H9 (cell line): ENCODE data around the gene SMS. TPM values are rescaled to one million over a fixed set of nuclear protein-coding genes. Genes with fewer than 3 reads are reported as not detected.
A peak's percentile ranks its signal among the peaks of the same experiment; 100 is the strongest.

Source experiments
- DNase-seq: peaks from one replicate; pipeline ENCODE4 v3.0.0-alpha.2; 2017
- H2AFZ ChIP-seq: one replicate; pipeline ENCODE4 v1.6.1; 2013; ENCODE audit warnings: mild to moderate bottlenecking, low read length, control low read depth, moderate library complexity
- H2AK5ac ChIP-seq: 2 replicates; pipeline ENCODE4 v1.6.1; 2013; ENCODE audit warnings: low read length, control low read depth, mixed read lengths; ENCODE audit not compliant: insufficient read length
- H2BK120ac ChIP-seq: one replicate; pipeline ENCODE4 v1.6.1; 2013; ENCODE audit warnings: low read depth, mild to moderate bottlenecking, low read length, control low read depth, inconsistent platforms; ENCODE audit not compliant: poor library complexity, severe bottlenecking
- H2BK12ac ChIP-seq: 2 replicates; pipeline ENCODE4 v1.6.1; 2013; ENCODE audit warnings: low read length, control low read depth, mixed read lengths, low read depth; ENCODE audit not compliant: insufficient read length
- H2BK15ac ChIP-seq: 2 replicates; pipeline ENCODE4 v1.6.1; 2013; ENCODE audit warnings: low read depth, low read length, control low read depth
- H2BK20ac ChIP-seq: one replicate; pipeline ENCODE4 v1.6.1; 2013; ENCODE audit warnings: low read depth, mild to moderate bottlenecking, low read length, control low read depth, inconsistent platforms; ENCODE audit not compliant: poor library complexity, severe bottlenecking
- H2BK5ac ChIP-seq: 2 replicates; pipeline ENCODE4 v1.6.1; 2013; ENCODE audit warnings: low read length, control low read depth, mixed read lengths; ENCODE audit not compliant: insufficient read length
- H3K14ac ChIP-seq: 2 replicates; pipeline ENCODE4 v1.6.1; 2013; ENCODE audit warnings: low read length, control low read depth; ENCODE audit not compliant: insufficient read depth
- H3K18ac ChIP-seq: 2 replicates; pipeline ENCODE4 v1.6.1; 2013; ENCODE audit warnings: low read depth, mild to moderate bottlenecking, mixed read lengths, low read length, control low read depth; ENCODE audit not compliant: insufficient read length
- H3K23ac ChIP-seq: 2 replicates; pipeline ENCODE4 v1.6.1; 2013; ENCODE audit warnings: low read length, control low read depth, mixed read lengths, low read depth; ENCODE audit not compliant: insufficient read length
- H3K23me2 ChIP-seq: 2 replicates; pipeline ENCODE4 v1.6.1; 2013; ENCODE audit warnings: low read depth, mild to moderate bottlenecking, mixed read lengths, low read length, control low read depth; ENCODE audit not compliant: insufficient read length, poor library complexity, severe bottlenecking
- H3K27ac ChIP-seq: 2 replicates; pipeline ENCODE4 v1.5.1; 2013; ENCODE audit warnings: low read length, control low read depth, mixed read lengths, low read depth; ENCODE audit not compliant: insufficient read length
- H3K27me3 ChIP-seq: 2 replicates; pipeline ENCODE4 v1.6.1; 2013; ENCODE audit warnings: low read length, control low read depth, inconsistent platforms; ENCODE audit not compliant: insufficient read depth
- H3K4ac ChIP-seq: 2 replicates; pipeline ENCODE4 v1.6.1; 2013; ENCODE audit warnings: low read depth, mild to moderate bottlenecking, control low read depth, inconsistent platforms, low read length, moderate library complexity
- H3K4me1 ChIP-seq: 2 replicates; pipeline ENCODE4 v1.6.1; 2013; ENCODE audit warnings: low read length, control low read depth, inconsistent platforms; ENCODE audit not compliant: insufficient read depth
- H3K4me2 ChIP-seq: 2 replicates; pipeline ENCODE4 v1.6.1; 2013; ENCODE audit warnings: low read length, control low read depth, mixed read lengths; ENCODE audit not compliant: insufficient read length, insufficient read depth
- H3K56ac ChIP-seq: 2 replicates; pipeline ENCODE4 v1.6.1; 2013; ENCODE audit warnings: low read depth, mild to moderate bottlenecking, mixed read lengths, low read length, control low read depth; ENCODE audit not compliant: insufficient read length
- H3K79me1 ChIP-seq: 2 replicates; pipeline ENCODE4 v1.6.1; 2013; ENCODE audit warnings: low read depth, mild to moderate bottlenecking, moderate library complexity, low read length, control low read depth, inconsistent platforms; ENCODE audit not compliant: insufficient read depth, poor library complexity, severe bottlenecking
- H3K79me2 ChIP-seq: 2 replicates; pipeline ENCODE4 v1.6.1; 2013; ENCODE audit warnings: low read length, control low read depth, inconsistent platforms; ENCODE audit not compliant: insufficient read depth
- H3K9ac ChIP-seq: 2 replicates; pipeline ENCODE4 v1.6.1; 2013; ENCODE audit warnings: low read length, control low read depth, mixed read lengths; ENCODE audit not compliant: insufficient read length; ENCODE audit errors: extremely low read depth
- H3K9me3 ChIP-seq: one replicate; pipeline ENCODE4 v1.6.1; 2013; ENCODE audit warnings: low read depth, low read length, inconsistent platforms; ENCODE audit not compliant: control insufficient read depth
- H3T11ph ChIP-seq: one replicate; pipeline ENCODE4 v1.6.1; 2013; ENCODE audit warnings: mild to moderate bottlenecking, low read length, control low read depth, inconsistent platforms
- H4K20me1 ChIP-seq: one replicate; pipeline ENCODE4 v1.6.1; 2013; ENCODE audit not compliant: control insufficient read depth, insufficient read length, insufficient read depth
- H4K5ac ChIP-seq: 2 replicates; pipeline ENCODE4 v1.6.1; 2013; ENCODE audit warnings: low read depth, mild to moderate bottlenecking, mixed read lengths, low read length, control low read depth; ENCODE audit not compliant: insufficient read length
- H4K8ac ChIP-seq: replicated peaks from 2 replicates; pipeline ENCODE4 v1.6.1; 2013; ENCODE audit warnings: low read length, control low read depth, mixed read lengths, low read depth; ENCODE audit not compliant: insufficient read length
- H4K91ac ChIP-seq: 2 replicates; pipeline ENCODE4 v1.6.1; 2013; ENCODE audit warnings: low read depth, mild to moderate bottlenecking, moderate library complexity, mixed read lengths, low read length, control low read depth; ENCODE audit not compliant: insufficient read length
- H3K27ac Mint-ChIP-seq, 3 experiments: 2 replicates in 2 of 3; 3 replicates in 1 of 3; pipeline ENCODE4 v1.8.0; 2020 to 2021; ENCODE audit warnings: mixed read lengths in 3 of 3, mild to moderate bottlenecking in 1 of 3, moderate library complexity in 1 of 3
- H3K27me3 Mint-ChIP-seq: 2 replicates; pipeline ENCODE4 v1.8.0; 2021; ENCODE audit warnings: low read depth, mild to moderate bottlenecking, moderate library complexity, mixed read lengths
- H3K36me3 Mint-ChIP-seq, 3 experiments: 2 replicates in 2 of 3; 3 replicates in 1 of 3; pipeline ENCODE4 v1.8.0; 2020 to 2021; ENCODE audit warnings: low read depth in 3 of 3, mixed read lengths in 3 of 3; ENCODE audit not compliant: insufficient read depth in 1 of 3
- H3K4me1 Mint-ChIP-seq, 2 experiments: 2 replicates each; pipeline ENCODE4 v1.8.0; 2020; ENCODE audit warnings: mixed read lengths in 2 of 2
- H3K4me3 Mint-ChIP-seq, 2 experiments: 2 replicates in 1 of 2; 3 replicates in 1 of 2; pipeline ENCODE4 v1.8.0; 2020 to 2021; ENCODE audit warnings: mild to moderate bottlenecking in 2 of 2, mixed read lengths in 2 of 2, moderate library complexity in 1 of 2
- H3K9me3 Mint-ChIP-seq, 2 experiments: 2 replicates in 1 of 2; 3 replicates in 1 of 2; pipeline ENCODE4 v1.8.0; 2020; ENCODE audit warnings: mild to moderate bottlenecking in 2 of 2, mixed read lengths in 2 of 2, moderate library complexity in 1 of 2
- WGBS: extraction: QIAGEN DNeasy Blood & Tissue Kit; methylation state at CpG from one replicate; pipeline ENCODE4 v1.1.7; 2013; ENCODE audit warnings: missing lambda C conversion rate, low lambda C conversion rate, mixed read lengths; ENCODE audit not compliant: insufficient read length; ENCODE audit errors: extremely low coverage; 5-methylcytosine and 5-hydroxymethylcytosine counted together
- total RNA-seq: library from RNA; stranded (reverse); gene quantifications from 2 replicates; pipeline ENCODE4 v1.2.1, GENCODE V29; 2021
- TF ChIP-seq, protein P1 (sequence below): fragments of 200-600 bp; sonication (generic); conservative IDR thresholded peaks from 3 replicates; pipeline ENCODE4 v1.8.0; 2021; ENCODE audit warnings: antibody characterized with exemption, mild to moderate bottlenecking

SMS gene
- total RNA-seq, 1 experiment from 2014 or later = 415 TPM

DNA sequence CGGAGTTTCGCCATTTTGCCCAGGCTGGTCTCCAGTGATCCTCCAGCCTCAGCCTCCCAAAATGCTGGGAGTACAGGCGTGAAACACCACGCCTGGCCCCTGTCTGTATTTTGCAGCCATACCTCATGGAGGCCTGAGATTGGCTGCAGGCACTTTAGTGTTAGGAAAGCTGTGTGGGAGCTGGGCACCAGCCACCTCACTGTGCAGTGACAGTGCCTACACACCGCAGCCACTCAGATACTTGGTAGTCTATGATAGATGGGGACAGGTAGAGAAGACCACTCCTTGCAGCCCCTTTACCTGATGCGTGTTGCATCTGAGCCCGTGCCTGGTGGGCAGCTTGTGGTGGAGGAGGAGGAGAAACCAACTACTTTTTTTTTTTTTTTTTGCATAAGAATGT, 16.3 kb downstream of the SMS start:
- no peak overlapping the region for H3K18ac ChIP-seq
- H3K27me3 Mint-ChIP-seq = no peaks in the 10 kb centered on the region
- H4K91ac ChIP-seq = no peak overlapping the region
- H3K27me3 ChIP-seq = no peaks in the 10 kb centered on the region
- H3K4me2 ChIP-seq = no peak overlapping the region
- H2AK5ac ChIP-seq = no peak overlapping the region
- H3K9me3 Mint-ChIP-seq = peaks cover 0 to 37% of the 10 kb centered on the region in 2 experiments; a peak in 3 of 5 replicates
- no peak overlapping the region for H2BK20ac ChIP-seq
- no peak overlapping the region for H4K5ac ChIP-seq
- peak overlapping the region in 1 of 3 experiments; percentile 62; a peak in 2 of 7 replicates for H3K27ac Mint-ChIP-seq
- no peak overlapping the region for H3K56ac ChIP-seq
- no peaks in the 10 kb centered on the region for H3K79me1 ChIP-seq
- H3K9ac ChIP-seq = no peak overlapping the region
- no peak overlapping the region for H3K4me3 Mint-ChIP-seq
- no peak overlapping the region for H2BK5ac ChIP-seq
- H3K27ac ChIP-seq = no peak overlapping the region
- H3K9me3 ChIP-seq = peaks cover 9% of the 10 kb centered on the region
- no peaks in the 10 kb centered on the region for H4K20me1 ChIP-seq
- no peak overlapping the region for H4K8ac ChIP-seq
- H2BK12ac ChIP-seq = no peak overlapping the region
- no peak overlapping the region for H3K14ac ChIP-seq
- WGBS = no CpG with 5 or more reads among the region's 7 CpGs
- H3T11ph ChIP-seq = no peak overlapping the region
- H3K4ac ChIP-seq = no peak overlapping the region
- no peak overlapping the region for H3K23ac ChIP-seq
- H2AFZ ChIP-seq = no peak overlapping the region
- H2BK120ac ChIP-seq = no peak overlapping the region
- peaks cover 77 to 82% of the 10 kb centered on the region in 2 experiments for H3K4me1 Mint-ChIP-seq
- DNase-seq = no peak
- H2BK15ac ChIP-seq = no peak overlapping the region
- TF ChIP-seq, protein P1, sequence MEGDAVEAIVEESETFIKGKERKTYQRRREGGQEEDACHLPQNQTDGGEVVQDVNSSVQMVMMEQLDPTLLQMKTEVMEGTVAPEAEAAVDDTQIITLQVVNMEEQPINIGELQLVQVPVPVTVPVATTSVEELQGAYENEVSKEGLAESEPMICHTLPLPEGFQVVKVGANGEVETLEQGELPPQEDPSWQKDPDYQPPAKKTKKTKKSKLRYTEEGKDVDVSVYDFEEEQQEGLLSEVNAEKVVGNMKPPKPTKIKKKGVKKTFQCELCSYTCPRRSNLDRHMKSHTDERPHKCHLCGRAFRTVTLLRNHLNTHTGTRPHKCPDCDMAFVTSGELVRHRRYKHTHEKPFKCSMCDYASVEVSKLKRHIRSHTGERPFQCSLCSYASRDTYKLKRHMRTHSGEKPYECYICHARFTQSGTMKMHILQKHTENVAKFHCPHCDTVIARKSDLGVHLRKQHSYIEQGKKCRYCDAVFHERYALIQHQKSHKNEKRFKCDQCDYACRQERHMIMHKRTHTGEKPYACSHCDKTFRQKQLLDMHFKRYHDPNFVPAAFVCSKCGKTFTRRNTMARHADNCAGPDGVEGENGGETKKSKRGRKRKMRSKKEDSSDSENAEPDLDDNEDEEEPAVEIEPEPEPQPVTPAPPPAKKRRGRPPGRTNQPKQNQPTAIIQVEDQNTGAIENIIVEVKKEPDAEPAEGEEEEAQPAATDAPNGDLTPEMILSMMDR = no peak
- H3K79me2 ChIP-seq = peaks cover 81% of the 10 kb centered on the region
- H3K36me3 Mint-ChIP-seq = peaks cover 13 to 37% (median 16%) of the 10 kb centered on the region in 3 experiments
- H3K4me1 ChIP-seq = peaks cover 13% of the 10 kb centered on the region; the same call in 1 of the 2 replicates
- H3K23me2 ChIP-seq = no peaks in the 10 kb centered on the region
